Central memory CD8-positive, alpha-beta T cell (primary cell): ENCODE results near the gene FGFRL1.
"Not testable (repeated sequence)": the region's sequence is repeated elsewhere in the genome, so short reads cannot be mapped to it uniquely, and the experiment has no call there.

ENCODE experiments used
- ATAC-seq: fragments of 150-1000 bp; cut with Tn5 transposase; replicated peaks from 2 replicates; pipeline ENCODE4 v1.10.0; 2022; ENCODE audit warnings: mild to moderate bottlenecking, moderate FRiP score, moderate number of reproducible peaks; ENCODE audit not compliant: poor library complexity, severe bottlenecking; ENCODE audit errors: extremely low read depth
- DNase-seq, 2 donors: peaks; one replicate each; pipeline ENCODE4 v3.0.0; 2021; ENCODE audit warnings: low spot score in 2 of 2
- H3K27ac Mint-ChIP-seq: one replicate; pipeline ENCODE4 v1.8.0; 2022; ENCODE audit warnings: low read depth, mild to moderate bottlenecking, moderate library complexity, mixed read lengths
- H3K27me3 Mint-ChIP-seq: one replicate; pipeline ENCODE4 v1.8.0; 2022; ENCODE audit warnings: mixed read lengths
- H3K36me3 Mint-ChIP-seq: one replicate; pipeline ENCODE4 v1.8.0; 2022; ENCODE audit warnings: mild to moderate bottlenecking, moderate library complexity, mixed read lengths; ENCODE audit not compliant: insufficient read depth
- H3K4me1 Mint-ChIP-seq: one replicate; pipeline ENCODE4 v1.8.0; 2022; ENCODE audit warnings: mixed read lengths
- H3K4me3 Mint-ChIP-seq: one replicate; pipeline ENCODE4 v1.8.0; 2022; ENCODE audit warnings: mild to moderate bottlenecking, moderate library complexity, mixed read lengths
- H3K9me3 Mint-ChIP-seq: one replicate; pipeline ENCODE4 v1.8.0; 2022; ENCODE audit warnings: mixed read lengths

The FGFRL1 gene

DNA sequence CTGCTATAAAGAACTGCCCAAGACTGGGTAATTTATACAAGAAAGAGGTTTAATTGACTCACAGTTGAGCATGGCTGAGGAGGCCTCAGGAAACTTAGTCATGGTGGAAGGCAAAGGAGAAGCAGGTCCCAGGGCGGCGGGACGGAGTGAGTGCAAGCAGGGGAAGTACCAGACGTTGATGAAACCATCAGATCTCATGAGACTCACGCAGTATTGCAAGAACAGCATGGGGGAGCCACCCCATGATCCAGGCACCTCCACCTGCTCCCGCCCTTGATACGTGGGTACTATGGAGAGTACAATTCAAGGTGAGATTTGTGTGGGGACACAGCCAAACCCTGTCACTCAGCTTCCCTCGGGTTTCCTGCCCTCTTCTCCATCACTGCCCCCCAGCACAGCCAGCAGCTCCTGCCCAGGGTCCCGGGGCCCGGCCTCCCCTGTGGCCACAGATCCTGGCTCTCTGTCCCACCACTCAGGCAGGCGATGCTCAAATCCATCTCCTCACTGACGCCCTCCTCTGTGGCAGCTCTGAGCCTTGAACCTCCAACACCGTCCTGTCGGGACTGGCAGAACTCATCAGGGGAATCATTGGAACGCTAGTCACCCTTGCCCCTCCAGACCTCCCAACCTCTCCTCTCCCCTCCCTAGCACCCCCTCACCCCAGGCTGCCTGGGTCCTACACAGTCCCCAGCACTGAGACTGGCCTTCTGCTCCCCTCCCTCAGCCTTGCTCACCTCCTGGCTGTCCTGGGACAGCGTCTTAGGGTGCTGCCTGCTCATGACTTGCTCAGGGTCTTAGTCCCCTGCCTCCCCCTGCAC, 37.6 kb downstream of the FGFRL1 start:
- Mint-ChIP-seq H3K27ac (no peak overlapping the region), H3K4me3 (no peak overlapping the region), H3K9me3 (no peaks in the 10 kb centered on the region), H3K36me3 (peaks cover 2% of the 10 kb centered on the region), H3K4me1 (no peaks in the 10 kb centered on the region), H3K27me3 (peaks cover 49% of the 10 kb centered on the region)
- ATAC-seq = no peak
- DNase-seq = no peak

DNA sequence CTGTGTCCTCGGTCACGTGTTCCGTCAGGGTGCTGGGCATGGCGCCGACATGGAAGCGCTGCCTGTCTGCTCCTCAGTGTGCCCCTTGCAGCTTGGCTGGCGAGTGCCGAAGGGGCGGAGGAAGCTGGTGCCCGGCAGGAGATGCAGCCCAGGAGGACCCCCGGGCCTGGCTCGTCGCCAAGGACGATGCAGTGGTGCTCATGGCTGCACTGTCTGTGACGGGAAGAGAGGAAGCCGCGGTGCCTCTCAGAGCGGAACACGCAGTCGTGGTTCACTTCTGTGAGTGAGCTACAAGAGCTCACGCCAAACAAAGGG, 38.1 kb downstream of the FGFRL1 start:
- Mint-ChIP-seq H3K9me3 (no peaks in the 10 kb centered on the region), H3K27me3 (peaks cover 46% of the 10 kb centered on the region), H3K27ac (no peak overlapping the region), H3K36me3 (peaks cover 2% of the 10 kb centered on the region), H3K4me1 (no peaks in the 10 kb centered on the region), H3K4me3 (no peak overlapping the region)
- ATAC-seq = no peak
- no peak for DNase-seq

DNA sequence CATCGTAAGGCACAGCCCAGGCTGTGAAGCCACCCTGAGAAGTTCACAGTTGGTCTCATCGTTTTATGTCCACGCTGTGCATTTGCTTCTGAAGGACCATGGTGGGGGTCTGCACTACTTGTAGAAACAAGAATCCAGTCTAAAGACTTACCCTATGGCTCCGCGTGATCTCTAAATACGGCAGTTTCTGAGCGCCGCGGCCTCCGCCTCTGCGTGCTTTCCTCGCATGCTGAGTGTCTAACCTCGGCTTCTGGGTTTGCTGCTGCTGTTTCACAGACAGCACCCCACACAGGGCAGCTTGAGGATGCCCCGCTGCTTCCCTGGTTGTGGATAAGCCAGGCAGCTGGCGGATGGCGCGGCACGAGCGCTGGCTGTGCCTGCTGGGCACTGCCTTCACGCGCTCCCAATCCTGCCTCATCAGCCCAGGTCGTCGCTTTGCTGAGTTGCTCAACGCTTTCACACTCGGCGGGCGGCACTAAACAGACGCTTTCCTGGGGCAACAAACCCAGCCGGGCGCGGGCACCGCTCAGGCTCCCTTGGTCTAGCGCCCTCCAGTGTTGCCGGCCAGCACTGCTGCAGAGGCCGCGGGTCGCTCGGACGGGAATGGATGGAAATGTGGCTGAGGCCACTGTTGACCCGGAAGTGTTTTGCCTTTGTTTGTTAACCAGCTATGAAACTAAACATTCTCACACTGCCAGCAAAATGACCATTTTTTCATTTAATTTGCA, 39.2 kb downstream of the FGFRL1 start:
- Mint-ChIP-seq H3K4me1 (no peaks in the 10 kb centered on the region), H3K4me3 (no peak overlapping the region), H3K27me3 (peaks cover 35% of the 10 kb centered on the region), H3K9me3 (no peaks in the 10 kb centered on the region), H3K36me3 (peaks cover 3% of the 10 kb centered on the region), H3K27ac (no peak overlapping the region)
- DNase-seq (no peak), ATAC-seq (no peak)

DNA sequence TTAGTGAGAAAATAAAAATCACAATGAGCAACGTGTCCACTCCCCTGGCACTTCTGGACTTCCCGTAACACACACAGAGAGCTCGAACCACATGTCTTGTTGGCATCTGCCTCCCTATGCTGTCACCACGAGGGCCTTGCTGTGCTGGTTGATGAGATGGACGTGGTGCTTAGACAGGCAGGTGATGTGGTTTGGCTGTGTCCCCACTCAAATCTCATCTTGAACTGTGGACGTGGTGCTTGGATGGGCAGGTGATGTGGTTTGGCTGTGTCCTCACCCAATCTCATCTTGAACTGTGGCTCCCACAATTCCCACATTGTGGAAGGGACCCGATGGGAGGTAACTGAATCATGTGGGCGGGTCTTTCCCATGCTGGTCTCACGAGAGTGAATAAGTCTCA, 40.0 kb downstream of the FGFRL1 start:
- H3K4me1 Mint-ChIP-seq = peaks cover 8% of the 10 kb centered on the region
- no peak overlapping the region for H3K4me3 Mint-ChIP-seq
- H3K36me3 Mint-ChIP-seq = peaks cover 9% of the 10 kb centered on the region
- peaks cover 33% of the 10 kb centered on the region for H3K27me3 Mint-ChIP-seq
- no peaks in the 10 kb centered on the region for H3K9me3 Mint-ChIP-seq
- ATAC-seq (no peak), DNase-seq (no peak)
- H3K27ac Mint-ChIP-seq = no peak overlapping the region

DNA sequence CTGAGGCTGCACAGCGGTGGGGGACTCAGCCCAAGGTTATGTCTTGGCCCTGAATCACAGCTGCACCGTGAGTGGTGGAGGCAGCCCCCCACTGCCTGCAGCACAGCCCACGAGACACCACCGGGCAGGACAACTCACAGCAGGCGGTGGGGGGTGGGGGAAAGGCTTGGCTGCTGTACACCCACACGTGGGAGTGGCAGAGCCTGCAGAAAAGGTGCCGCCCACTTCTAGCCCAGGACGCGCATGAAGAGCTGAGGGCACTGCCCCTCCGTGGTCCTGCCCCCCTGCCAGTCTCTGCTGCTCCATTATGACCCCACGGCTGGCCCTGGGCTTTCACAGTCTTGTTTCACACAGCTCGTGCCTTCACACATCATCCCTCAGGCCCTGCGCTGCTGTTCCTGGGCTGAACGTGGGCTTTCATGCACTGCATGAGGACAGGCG, 40.8 kb downstream of the FGFRL1 start:
- Mint-ChIP-seq H3K4me1 (peaks cover 8% of the 10 kb centered on the region), H3K27me3 (peaks cover 25% of the 10 kb centered on the region), H3K4me3 (no peak overlapping the region), H3K36me3 (peaks cover 7% of the 10 kb centered on the region), H3K9me3 (no peaks in the 10 kb centered on the region), H3K27ac (no peak overlapping the region)
- ATAC-seq (no peak), DNase-seq (no peak)

DNA sequence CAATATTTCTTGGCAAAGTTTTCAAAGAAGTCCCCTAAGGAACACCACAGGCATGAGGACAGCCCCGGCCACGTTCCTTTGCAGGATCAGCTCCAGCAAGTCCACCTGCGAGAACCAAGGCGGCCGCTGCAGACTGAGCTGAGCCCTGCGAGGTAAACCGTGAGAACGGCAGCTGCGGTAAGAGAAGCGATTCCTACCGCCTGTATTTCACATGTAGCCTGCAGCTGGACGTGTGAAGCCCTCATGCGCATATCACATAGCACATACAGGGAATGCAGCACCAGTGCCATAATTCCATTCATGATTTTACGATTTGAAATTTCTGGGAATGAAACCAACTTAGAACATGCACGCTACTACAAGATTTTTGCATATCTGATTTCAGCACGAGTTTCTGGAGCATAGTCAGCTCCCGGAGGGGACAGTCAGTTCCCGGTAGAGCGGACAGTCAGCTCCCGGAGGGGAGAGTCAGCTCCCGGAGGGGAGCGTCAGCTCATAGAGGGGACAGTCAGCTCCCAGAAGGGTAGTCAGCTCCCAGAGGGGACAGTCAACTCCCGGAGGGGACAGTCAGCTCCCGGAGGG, 41.7 kb downstream of the FGFRL1 start:
- Mint-ChIP-seq H3K27me3 (peaks cover 16% of the 10 kb centered on the region), H3K27ac (no peak overlapping the region), H3K4me1 (peaks cover 8% of the 10 kb centered on the region), H3K36me3 (peaks cover 7% of the 10 kb centered on the region), H3K9me3 (no peaks in the 10 kb centered on the region), H3K4me3 (peak overlapping the region; percentile 31)
- no peak for DNase-seq
- ATAC-seq = no peak

DNA sequence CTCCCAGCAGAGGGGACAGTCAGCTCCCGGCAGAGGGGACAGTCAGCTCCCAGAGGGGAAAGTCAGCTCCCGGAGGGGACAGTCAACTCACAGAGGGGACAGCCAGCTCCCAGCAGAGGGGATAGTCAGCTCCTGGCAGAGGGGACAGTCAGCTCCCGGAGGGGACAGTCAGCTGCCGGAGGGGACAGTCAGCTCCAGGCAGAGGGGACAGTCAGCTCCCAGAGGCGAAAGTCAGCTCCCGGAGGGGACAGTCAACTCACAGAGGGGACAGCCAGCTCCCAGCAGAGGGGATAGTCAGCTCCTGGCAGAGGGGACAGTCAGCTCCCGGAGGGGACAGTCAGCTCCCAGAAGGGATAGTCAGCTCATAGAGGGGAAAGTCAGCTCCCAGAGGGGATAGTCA, 42.5 kb downstream of the FGFRL1 start:
- H3K27ac Mint-ChIP-seq, ATAC-seq, H3K4me3 Mint-ChIP-seq, H3K9me3 Mint-ChIP-seq, H3K27me3 Mint-ChIP-seq, H3K36me3 Mint-ChIP-seq, H3K4me1 Mint-ChIP-seq, DNase-seq: not testable (repeated sequence)

DNA sequence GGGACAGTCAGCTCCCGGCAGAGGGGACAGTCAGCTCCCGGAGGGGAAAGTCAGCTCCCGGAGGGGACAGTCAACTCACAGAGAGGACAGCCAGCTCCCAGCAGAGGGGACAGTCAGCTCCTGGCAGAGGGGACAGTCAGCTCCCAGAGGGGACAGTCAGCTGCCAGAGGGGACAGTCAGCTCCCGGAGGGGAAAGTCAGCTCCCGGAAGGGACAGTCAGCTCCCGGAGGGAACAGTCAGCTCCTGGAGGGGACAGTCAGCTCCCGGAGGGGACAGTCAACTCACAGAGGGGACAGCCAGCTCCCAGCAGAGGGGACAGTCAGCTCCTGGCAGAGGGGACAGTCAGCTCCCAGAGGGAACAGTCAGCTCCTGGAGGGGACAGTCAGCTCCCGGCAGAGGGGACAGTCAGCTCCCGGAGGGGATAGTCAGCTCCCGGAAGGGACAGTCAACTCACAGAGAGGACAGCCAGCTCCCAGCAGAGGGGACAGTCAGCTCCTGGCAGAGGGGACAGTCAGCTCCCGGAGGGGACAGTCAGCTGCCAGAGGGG, 43.3 kb downstream of the FGFRL1 start:
- not testable (repeated sequence) for H3K4me3 Mint-ChIP-seq, H3K9me3 Mint-ChIP-seq, H3K4me1 Mint-ChIP-seq, H3K36me3 Mint-ChIP-seq, DNase-seq, H3K27me3 Mint-ChIP-seq, H3K27ac Mint-ChIP-seq, ATAC-seq

DNA sequence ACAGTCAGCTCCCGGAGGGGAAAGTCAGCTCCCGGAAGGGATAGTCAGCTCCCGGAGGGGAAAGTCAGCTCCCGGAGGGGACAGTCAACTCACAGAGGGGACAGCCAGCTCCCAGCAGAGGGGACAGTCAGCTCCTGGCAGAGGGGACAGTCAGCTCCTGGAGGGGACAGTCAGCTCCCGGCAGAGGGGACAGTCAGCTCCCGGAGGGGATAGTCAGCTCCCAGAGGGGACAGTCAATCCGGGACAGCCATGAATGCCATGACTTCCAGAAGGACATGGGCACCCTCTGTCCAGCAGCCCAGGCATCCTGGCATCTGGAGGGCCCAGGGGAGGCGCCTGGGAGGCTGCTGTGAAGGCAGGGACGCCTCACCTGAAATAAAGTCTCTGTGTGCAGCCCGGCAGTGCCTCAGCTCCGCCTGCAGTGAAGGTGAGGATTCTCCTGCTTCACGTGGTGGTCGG, 43.8 kb downstream of the FGFRL1 start:
- H3K9me3 Mint-ChIP-seq, H3K4me1 Mint-ChIP-seq, DNase-seq, H3K27me3 Mint-ChIP-seq, H3K36me3 Mint-ChIP-seq: not testable (repeated sequence)
- ATAC-seq = peak; percentile 41
- Mint-ChIP-seq H3K27ac (peak overlapping the region; percentile 92), H3K4me3 (peak overlapping the region; percentile 64)

DNA sequence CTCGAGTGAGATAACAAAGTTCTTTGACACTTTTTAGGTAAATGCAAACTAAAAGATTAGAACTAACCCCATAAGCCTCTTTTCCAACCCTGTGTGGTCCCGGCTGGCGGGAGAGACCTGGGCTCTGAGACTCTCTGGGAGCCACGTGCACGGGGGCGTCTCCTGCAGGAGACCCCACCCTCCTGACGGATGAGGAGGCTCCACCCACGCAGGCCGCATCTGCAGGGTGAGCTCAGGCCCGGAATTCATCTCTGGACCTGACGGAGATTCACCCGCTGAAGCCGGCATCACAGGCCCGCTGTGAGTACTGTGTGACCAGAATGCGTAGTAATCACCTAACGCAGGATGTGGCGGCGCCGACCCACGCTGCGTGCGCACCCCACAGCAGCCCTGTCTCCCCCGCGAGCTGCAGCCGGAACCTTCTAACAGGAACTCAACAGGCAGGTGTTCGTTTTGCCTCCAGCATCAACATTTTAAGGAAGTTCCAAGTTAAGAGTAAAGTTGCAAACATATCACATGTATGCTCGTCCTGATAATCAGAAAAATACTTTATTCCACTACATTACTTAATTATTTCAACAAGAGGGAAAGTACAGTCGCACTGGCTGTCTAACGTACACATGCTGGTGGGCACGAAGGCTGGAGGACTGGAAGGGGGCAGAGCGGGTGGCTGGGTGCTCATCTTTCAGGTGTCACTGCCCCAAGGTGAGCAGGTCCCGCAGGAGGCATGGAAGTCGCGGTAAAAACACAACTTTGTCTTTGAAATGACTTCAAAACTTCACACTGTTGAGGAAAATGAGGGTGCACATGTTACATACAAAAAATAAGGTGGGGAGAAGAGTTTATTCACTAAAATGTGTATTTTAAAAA, 44.5 kb downstream of the FGFRL1 start:
- peaks cover 8% of the 10 kb centered on the region for H3K4me1 Mint-ChIP-seq
- H3K27me3 Mint-ChIP-seq = no peaks in the 10 kb centered on the region
- H3K36me3 Mint-ChIP-seq = peaks cover 7% of the 10 kb centered on the region
- peak overlapping the region; percentile 64 for H3K4me3 Mint-ChIP-seq
- peak overlapping the region; percentile 92 for H3K27ac Mint-ChIP-seq
- ATAC-seq = peak; percentile 99
- H3K9me3 Mint-ChIP-seq = no peaks in the 10 kb centered on the region
- peak; percentile 71 to 90 for DNase-seq

DNA sequence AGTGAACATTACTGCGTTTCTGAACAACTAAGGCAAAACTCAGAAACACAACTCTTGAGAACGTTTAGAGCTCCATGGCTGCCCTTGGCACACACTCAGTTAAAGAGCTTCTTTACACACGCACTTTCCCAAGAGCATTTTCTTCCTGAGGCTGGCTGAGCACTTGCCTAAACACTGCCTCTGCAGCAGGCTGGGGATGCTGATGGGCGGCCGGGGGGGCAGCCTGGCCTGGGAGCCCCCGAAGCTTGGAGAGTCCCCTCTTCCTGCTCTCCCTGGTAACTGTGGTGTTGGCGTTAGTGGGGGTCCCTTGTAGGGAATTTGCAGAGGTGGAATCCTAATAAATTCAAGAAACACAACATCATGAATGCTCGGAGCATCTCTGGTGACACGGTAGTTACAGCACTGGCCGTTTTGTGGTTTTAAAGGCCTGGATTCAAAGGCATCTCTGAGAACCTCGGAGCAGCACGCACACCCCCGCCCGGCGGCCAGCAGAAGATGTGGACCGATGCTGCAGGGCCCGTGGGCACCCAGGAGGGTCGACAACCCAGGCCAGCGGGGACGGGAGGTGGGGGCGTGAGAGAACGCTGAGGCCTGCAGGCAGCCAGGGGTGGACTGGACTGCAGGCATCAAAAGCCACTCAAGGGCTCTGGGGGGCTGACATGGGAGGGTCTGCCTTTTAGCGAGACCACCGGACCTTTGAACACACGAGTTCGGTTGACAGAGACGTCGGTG, 45.4 kb downstream of the FGFRL1 start:
- Mint-ChIP-seq H3K4me3 (no peak overlapping the region), H3K27me3 (peaks cover 7% of the 10 kb centered on the region), H3K9me3 (no peaks in the 10 kb centered on the region), H3K27ac (peak overlapping the region; percentile 92), H3K4me1 (peaks cover 8% of the 10 kb centered on the region), H3K36me3 (peaks cover 7% of the 10 kb centered on the region)
- DNase-seq = no peak
- no peak for ATAC-seq
